Tibial artery (tissue), 4 donors: ENCODE results near the gene NSMF.

ENCODE experiments used
- DNase-seq, 2 donors: peaks; one replicate each; pipeline ENCODE4 v3.0.0-alpha.2; 2019
- H3K27ac ChIP-seq, 2 donors: fragments of 200-600 bp; sonication (generic) in 1 of 2; 1 replicate in 1 of 2; 2 replicates in 1 of 2; pipeline ENCODE4 v1.5.1; 2018 to 2019; ENCODE audit warnings: mild to moderate bottlenecking in 1 of 2
- H3K27me3 ChIP-seq, 2 donors: fragments of 200-600 bp; sonication (generic) in 1 of 2; one replicate each; pipeline versions ENCODE4 v1.5.1 to v1.6.0; 2016 to 2019
- H3K36me3 ChIP-seq, 3 donors: fragments of 200-600 bp; sonication (generic) in 2 of 3; one replicate each; pipeline ENCODE4 v1.5.1; 2016 to 2019; ENCODE audit warnings: mild to moderate bottlenecking in 2 of 3
- H3K4me1 ChIP-seq, 4 donors: fragments of 200-600 bp; sonication (generic) in 2 of 4; 1 replicate in 3 of 4; 2 replicates in 1 of 4; pipeline ENCODE4 v1.5.1; 2016 to 2019
- H3K4me3 ChIP-seq, 2 donors: fragments of 200-600 bp; sonication (generic) in 1 of 2; 1 replicate in 1 of 2; 2 replicates in 1 of 2; pipeline ENCODE4 v1.5.1; 2018 to 2019; ENCODE audit warnings: mild to moderate bottlenecking in 2 of 2
- H3K9me3 ChIP-seq, 3 donors: fragments of 200-600 bp; sonication (generic) in 1 of 3; one replicate each; pipeline ENCODE4 v1.5.1; 2016 to 2019
- CTCF ChIP-seq, 2 experiments: fragments of 200-600 bp in 1 of 2; fragments of 450-650 bp in 1 of 2; IDR thresholded peaks; one replicate each; pipeline ENCODE4 v1.5.1; 2017 to 2019; ENCODE audit warnings: antibody characterized with exemption in 2 of 2, mild to moderate bottlenecking in 1 of 2, moderate library complexity in 1 of 2
- intact Hi-C: fragments of 100-400 bp; cut with DNase I; formaldehyde crosslinking; loops from one replicate; pipeline ENCODE4 v1.15.0; 2023; ENCODE audit warnings: low total_unique reads

NSMF gene

GRCh38 chr9:137502008-137502911, 43.1 kb upstream of the NSMF start:
- Histone ChIP-seq H3K4me1 (no peaks in the 10 kb centered on the region), H3K27me3 (no peaks in the 10 kb centered on the region), H3K9me3 (no peaks in the 10 kb centered on the region), H3K27ac (no peak overlapping the region), H3K36me3 (peaks cover 0 to 59% (median 28%) of the 10 kb centered on the region in 3 donors), H3K4me3 (no peak overlapping the region)
- TF ChIP-seq CTCF (IDR thresholded peaks at IDR 0.05) = no peak
- DNase-seq = no peak
- intact Hi-C loops = no loop called here

- no peak for TF ChIP-seq CTCF (IDR thresholded peaks at IDR 0.05)
- H3K27ac ChIP-seq = no peak overlapping the region
- DNase-seq = no peak
- no peak overlapping the region for H3K4me3 ChIP-seq
- intact Hi-C loops = no loop called here
- no peaks in the 10 kb centered on the region for H3K9me3 ChIP-seq
- no peaks in the 10 kb centered on the region for H3K4me1 ChIP-seq
- no peaks in the 10 kb centered on the region for H3K27me3 ChIP-seq
- peaks cover 0 to 67% (median 28%) of the 10 kb centered on the region in 3 donors for H3K36me3 ChIP-seq
Measured at GRCh38 chr9:137501457-137501856, 42.3 kb upstream of the NSMF start.

GRCh38 chr9:137500666-137501397, 41.7 kb upstream of the NSMF start:
- intact Hi-C loops = no loop called here
- no peak for TF ChIP-seq CTCF (IDR thresholded peaks at IDR 0.05)
- DNase-seq = no peak
- Histone ChIP-seq H3K4me1 (no peaks in the 10 kb centered on the region), H3K36me3 (peaks cover 0 to 71% (median 28%) of the 10 kb centered on the region in 3 donors), H3K9me3 (no peaks in the 10 kb centered on the region), H3K4me3 (no peak overlapping the region), H3K27ac (no peak overlapping the region), H3K27me3 (no peaks in the 10 kb centered on the region)

GRCh38 chr9:137499858-137500661, 40.9 kb upstream of the NSMF start:
- no peaks in the 10 kb centered on the region for H3K9me3 ChIP-seq
- H3K27ac ChIP-seq = no peak overlapping the region
- H3K4me1 ChIP-seq = no peaks in the 10 kb centered on the region
- H3K27me3 ChIP-seq = no peaks in the 10 kb centered on the region
- peaks cover 0 to 70% (median 28%) of the 10 kb centered on the region in 3 donors for H3K36me3 ChIP-seq
- no peak for DNase-seq
- intact Hi-C loops = no loop called here
- no peak for TF ChIP-seq CTCF (IDR thresholded peaks at IDR 0.05)
- no peak overlapping the region for H3K4me3 ChIP-seq

GRCh38 chr9:137499416-137499815, 40.3 kb upstream of the NSMF start:
- no peak for TF ChIP-seq CTCF (IDR thresholded peaks at IDR 0.05)
- no peaks in the 10 kb centered on the region for H3K27me3 ChIP-seq
- H3K4me3 ChIP-seq = no peak overlapping the region
- H3K27ac ChIP-seq = no peak overlapping the region
- intact Hi-C loops = no loop called here
- no peaks in the 10 kb centered on the region for H3K4me1 ChIP-seq
- H3K9me3 ChIP-seq = no peaks in the 10 kb centered on the region
- H3K36me3 ChIP-seq = peaks cover 0 to 71% (median 28%) of the 10 kb centered on the region in 3 donors
- DNase-seq = no peak
